ENCODE results near the gene IGFLR1.

IGFLR1 gene

GRCh38 chr19:35723671-35724070, 18.6 kb downstream of the IGFLR1 start:
- no peak for DNase-seq

DNA sequence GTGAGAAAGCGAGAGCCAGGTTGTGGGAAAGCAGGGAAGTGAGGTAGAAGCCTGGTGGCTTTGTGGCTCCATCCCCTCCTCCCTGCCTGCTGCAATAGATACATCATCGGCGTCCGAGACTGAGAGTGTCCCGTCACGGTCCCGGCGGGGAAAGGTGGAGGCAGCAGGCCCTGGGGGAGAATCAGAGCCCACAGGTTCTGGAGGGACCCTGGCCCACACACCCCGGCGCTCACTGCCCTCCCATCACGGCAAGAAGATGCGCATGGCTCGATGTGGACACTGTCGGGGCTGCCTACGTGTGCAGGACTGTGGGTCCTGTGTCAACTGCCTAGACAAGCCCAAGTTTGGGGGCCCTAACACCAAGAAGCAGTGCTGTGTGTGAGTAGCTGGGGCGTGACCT, 19.4 kb downstream of the IGFLR1 start:
- DNase-seq, result no peak

GRCh38 chr19:35722461-35722860, 19.8 kb downstream of the IGFLR1 start:
- no peak for DNase-seq

- no peak for DNase-seq
These were observed 20.9 kb downstream of the IGFLR1 start for GRCh38 chr19:35721374-35721773.

DNA sequence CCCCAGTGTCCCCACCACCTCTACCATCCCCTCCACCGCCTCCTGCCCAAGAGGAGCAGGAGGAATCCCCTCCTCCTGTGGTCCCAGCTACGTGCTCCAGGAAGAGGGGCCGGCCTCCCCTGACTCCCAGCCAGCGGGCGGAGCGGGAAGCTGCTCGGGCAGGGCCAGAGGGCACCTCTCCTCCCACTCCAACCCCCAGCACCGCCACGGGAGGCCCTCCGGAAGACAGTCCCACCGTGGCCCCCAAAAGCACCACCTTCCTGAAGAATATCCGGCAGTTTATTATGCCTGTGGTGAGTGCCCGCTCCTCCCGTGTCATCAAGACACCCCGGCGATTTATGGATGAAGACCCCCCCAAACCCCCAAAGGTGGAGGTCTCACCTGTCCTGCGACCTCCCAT, 21.6 kb downstream of the IGFLR1 start:
- DNase-seq, result no peak

GRCh38 chr19:35720163-35720524, 22.1 kb downstream of the IGFLR1 start:
- DNase-seq, result no peak

DNA sequence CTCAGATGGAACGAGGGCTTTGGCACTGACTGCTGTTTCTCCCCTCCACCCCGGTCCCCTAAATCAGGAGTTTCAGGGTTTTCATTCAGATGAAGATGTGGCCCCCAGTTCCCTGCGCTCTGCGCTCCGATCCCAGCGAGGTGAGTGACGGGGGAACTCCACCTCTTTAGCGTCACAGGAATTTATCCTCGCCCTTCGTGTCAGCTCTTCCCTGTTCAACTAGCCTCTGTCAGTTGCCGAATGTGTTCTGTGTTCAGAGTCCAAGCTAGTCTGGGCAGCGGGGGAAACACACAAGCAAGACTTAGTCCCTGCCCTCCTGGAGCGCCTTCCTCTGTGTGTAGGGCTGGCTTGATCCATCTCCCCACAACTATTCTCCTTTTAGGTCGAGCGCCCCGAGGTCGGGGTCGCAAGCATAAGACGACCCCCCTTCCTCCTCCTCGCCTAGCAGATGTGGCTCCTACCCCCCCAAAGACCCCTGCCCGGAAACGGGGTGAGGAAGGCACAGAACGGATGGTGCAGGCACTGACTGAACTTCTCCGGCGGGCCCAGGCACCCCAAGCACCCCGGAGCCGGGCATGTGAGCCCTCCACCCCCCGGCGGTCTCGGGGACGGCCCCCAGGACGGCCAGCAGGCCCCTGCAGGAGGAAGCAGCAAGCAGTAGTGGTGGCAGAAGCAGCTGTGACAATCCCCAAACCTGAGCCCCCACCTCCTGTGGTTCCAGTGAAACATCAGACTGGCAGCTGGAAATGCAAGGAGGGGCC, 22.7 kb downstream of the IGFLR1 start:
- no peak for DNase-seq

DNA sequence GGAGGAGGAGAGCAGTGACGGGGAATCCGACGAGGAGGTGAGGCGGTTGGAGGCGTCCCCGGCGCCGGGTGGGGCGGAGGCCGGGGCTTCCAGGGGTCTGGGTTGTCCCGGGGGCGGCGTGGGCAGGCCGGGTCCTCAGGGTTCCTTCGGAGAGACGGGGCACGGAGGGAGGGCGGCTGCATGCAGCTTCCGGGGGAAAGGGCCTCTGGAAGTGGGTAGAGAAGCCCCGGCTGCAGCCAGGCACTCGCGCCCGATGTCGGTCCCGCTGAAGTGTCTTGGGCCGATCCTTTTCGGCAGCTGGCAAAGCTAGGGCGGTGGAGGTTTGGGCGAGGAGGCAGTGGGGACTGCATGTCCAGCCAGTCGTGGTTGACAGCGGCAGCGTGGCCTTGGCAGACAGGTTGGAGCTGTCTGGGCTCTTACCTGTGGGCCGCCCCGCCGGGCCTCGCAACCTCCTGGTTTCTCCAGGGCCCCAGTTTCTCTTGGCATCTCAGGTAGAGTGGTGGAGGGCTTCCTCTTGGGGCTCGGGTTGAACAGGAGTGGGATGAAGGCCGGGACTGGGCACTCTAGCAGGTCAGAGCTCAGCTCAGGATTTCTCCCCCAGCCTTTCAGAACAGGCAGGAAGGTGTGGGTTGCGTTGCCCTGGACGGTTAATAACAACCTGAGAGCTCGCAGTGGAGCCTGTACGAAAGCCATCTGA, 23.8 kb downstream of the IGFLR1 start:
- peak; percentile 59 for DNase-seq

- no peak for DNase-seq
These were observed 24.4 kb downstream of the IGFLR1 start, which contains the start of gene KMT2B for GRCh38 chr19:35717665-35718344. TSS of gene KMT2B (plus strand) at chr19:35718003. CDS start at chr19:35718019, 16 bp downstream.

DNA sequence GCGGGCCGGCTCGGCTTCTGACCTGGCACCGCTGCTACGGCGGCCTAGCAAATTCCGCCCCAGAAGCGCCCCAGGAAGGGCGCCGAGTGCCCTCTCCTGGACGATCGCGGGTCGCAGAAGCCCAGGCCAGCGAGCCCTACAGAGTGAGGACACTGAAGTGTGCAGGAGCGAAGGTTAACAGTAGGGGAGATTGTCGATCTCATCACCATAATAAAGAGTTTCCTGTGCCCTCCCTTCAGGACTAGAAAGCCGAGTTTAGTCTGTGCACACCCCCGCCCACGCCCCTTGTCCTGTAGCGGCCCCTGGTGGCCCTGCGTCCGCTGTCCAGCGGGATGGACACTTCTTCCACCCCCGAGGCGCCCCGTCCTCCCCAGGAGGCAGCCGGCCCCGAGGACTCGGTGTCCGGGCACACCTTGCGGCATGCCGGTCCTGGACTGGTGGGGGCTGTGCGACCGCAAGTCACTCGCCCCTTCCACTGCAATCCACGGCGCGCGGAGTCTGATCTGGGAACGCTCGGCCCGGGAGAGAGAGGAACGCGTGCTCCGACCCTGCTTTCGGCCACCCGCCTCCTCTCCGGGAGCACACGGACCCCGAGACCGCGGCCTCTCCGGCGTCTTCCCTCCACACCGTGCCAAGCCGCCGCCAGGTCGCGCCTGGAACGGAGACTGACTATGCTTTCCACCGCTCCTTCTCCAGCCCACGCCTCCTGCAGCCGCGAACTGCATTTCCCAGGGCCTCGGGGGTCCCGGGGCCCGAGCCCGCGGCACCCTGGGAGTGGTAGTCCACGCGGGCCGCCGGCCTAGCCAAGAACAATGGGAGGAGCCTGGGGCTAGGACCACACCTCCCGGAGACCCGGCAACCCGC, 25.2 kb downstream of the IGFLR1 start:
- peak; percentile 99 for DNase-seq

DNA sequence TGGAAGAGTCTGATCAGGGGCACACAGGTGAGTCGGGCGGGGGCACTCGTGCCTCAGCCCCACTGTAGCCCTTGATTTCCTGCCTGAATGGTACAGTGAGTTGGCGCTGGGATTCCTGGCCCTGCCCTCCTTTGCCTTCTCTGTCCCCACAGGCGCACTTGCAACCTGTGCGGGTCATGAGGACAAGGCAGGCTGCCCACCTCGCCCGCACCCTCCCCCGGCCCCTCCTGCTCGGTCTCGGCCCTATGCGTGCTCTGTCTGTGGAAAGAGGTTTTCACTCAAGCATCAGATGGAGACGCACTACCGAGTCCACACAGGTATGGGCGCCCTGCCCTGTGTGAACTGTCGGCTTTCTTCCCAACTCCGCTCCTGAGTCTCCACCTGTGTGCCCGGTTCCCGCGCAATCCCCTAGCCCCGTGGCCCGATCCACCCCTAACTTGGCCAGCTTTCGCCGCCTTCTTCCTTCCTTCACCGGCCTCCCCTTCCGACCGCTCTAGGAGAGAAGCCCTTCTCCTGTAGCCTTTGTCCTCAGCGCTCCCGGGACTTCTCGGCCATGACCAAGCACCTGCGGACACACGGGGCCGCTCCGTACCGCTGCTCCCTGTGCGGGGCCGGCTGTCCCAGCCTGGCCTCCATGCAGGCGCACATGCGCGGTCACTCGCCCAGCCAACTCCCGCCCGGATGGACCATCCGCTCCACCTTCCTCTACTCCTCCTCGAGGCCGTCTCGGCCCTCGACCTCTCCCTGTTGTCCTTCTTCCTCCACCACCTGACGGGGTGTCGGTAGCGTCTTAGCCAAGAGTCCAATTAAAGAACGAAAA, 26.1 kb downstream of the IGFLR1 start:
- peak; percentile 28 for DNase-seq

DNA sequence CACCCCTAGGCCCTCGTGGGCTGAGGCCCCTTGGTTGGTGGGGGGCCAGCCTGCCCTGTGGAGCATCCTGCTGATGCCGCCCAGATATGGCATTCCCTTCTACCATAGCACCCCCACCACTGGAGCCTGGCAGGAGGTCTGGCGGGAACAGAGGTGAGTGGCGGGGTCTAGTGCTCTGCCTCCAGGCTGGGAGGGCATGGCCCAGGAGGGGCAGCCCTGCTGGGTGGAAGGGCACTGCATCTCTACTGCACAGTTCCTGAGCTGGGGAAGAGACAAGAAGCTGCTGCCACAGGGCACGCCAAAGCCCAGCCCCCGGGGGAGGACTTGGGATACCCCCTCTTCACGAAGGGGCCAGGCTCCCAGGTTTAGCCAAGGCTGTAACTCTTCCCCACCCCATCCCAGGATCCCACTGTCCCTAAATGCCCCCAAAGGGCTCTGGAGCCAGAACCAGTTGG, 26.9 kb downstream of the IGFLR1 start:
- peak; percentile 20 for DNase-seq

DNA sequence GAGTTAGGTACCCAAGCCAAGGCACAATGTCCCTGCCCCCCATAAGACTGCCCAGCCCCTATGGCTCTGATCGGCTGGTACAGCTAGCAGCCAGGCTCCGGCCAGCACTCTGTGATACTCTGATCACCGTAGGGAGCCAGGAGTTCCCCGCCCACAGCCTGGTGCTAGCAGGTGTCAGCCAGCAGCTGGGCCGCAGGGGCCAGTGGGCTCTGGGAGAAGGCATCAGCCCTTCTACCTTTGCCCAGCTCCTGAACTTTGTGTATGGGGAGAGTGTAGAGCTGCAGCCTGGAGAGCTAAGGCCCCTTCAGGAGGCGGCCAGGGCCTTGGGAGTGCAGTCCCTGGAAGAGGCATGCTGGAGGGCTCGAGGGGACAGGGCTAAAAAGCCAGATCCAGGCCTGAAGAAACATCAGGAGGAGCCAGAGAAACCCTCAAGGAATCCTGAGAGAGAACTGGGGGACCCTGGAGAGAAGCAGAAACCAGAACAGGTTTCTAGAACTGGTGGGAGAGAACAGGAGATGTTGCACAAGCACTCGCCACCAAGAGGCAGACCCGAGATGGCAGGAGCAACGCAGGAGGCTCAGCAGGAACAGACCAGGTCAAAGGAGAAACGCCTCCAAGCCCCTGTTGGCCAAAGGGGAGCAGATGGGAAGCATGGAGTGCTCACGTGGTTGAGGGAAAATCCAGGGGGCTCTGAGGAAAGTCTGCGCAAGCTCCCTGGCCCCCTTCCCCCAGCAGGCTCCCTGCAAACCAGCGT, 27.5 kb downstream of the IGFLR1 start:
- DNase-seq, result peak; percentile 69

GRCh38 chr19:35713904-35714495, 28.3 kb downstream of the IGFLR1 start:
- peak; percentile 19 for DNase-seq

DNA sequence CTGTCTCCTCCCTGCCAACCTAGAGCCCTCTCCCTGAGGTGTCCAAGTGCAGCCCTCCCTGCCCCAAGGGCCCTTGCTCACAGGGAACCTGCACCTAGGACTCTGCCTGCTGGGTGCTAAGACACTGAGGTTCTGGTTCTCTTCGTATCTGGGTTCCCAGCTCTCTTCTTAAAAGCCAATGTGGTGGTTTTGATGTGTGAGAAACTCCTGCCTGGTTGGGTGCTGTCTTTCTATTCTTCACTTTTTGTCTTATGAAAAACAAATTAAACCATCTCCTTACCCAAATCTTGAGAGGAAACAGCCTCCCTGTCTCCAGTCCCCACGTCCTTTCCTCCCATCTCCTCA, 28.8 kb downstream of the IGFLR1 start:
- DNase-seq, result no peak

- DNase-seq, result peak; percentile 95
These were observed 29.4 kb downstream of the IGFLR1 start for GRCh38 chr19:35712567-35713505.

DNA sequence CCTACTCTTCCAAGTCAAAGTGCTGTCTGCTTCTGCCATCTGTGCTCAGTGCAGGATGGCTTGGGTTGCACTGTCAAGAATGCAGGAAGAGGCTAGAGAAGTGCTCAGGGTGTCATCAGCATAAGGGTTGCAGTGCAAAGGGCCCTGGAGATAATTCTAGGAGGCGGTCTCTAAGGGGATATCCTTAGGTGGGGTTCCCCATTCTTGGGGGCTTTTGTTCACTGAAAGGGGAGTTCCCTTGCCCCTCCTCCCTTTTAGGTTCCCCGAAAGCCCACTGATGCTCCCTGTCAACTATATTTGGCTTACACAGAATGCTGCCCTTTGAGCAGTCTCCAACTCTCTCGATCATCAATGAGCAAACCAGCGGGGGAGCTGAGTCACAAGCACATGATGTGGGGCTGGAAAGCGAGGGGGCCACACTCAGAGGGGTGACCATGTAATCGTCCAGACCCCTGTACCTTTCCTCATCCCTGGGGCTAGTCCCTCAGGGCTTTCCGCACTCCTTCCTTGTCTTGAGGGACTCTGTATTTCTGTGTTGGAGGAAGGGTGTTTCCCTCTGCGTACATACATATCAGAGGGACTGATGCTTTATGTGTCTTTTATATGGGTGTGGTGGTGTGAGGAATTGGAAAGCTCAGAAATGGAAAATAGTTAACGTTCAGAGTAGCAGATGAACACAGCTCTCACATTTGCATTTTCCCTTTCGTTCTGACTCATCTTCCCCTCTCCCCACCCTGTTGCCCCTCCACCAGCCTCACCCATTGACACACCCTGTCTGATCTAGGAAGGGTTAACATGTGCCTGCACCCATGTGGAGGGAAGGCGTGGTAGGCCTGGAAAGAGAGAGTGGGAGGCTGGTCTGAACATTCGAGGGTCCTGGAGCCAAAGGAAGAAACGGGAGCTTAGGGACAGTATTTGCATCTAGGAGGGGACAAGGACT, 31.2 kb downstream of the IGFLR1 start:
- peak; percentile 95 for DNase-seq

DNA sequence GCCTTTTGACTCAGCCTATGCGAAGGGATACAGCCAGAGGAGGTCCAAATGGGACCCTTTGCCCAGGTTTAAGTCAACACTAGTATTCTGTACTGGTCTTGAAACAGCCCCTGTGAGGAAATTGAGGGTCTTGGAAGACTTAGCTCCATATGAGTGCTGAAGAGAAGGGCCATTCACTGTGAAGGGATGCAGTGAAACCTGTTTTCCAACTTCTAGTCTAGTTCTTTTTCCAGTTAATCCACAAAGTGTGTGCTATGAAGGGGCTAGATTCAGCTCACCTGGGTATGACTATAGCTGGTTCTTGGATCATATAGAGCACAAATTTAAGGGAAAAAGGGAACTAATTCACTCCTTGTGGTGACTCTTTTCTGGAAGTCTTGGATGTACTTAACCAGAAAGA, 33.9 kb downstream of the IGFLR1 start:
- DNase-seq, result no peak
